Smooth muscle cell (in vitro differentiated cells): ENCODE results near the gene ADORA2A. TPM values are rescaled to one million over a fixed set of nuclear protein-coding genes. Genes with fewer than 3 reads are reported as not detected.

Source experiments
- DNase-seq: peaks from one replicate; lab custom pipeline; 2025; ENCODE audit not compliant: unreplicated experiment; lab: John Stamatoyannopoulos, UW
- H2AFZ ChIP-seq: fragments of 200-600 bp; sonication (generic); 2 replicates; pipeline ENCODE4 v1.6.0; 2016; ENCODE audit warnings: antibody characterized with exemption, low read depth, mild to moderate bottlenecking
- H3F3A ChIP-seq: fragments of 200-600 bp; sonication (generic); 2 replicates; pipeline ENCODE4 v1.6.0; 2017; ENCODE audit warnings: antibody characterized with exemption, low read depth
- H3K27ac ChIP-seq: fragments of 200-600 bp; sonication (generic); 2 replicates; pipeline ENCODE4 v1.5.1; 2016; ENCODE audit warnings: low read depth, mild to moderate bottlenecking
- H3K27me3 ChIP-seq: fragments of 200-600 bp; sonication (generic); 2 replicates; pipeline ENCODE4 v1.6.1; 2016; ENCODE audit warnings: low read depth, mild to moderate bottlenecking
- H3K36me3 ChIP-seq: fragments of 200-600 bp; sonication (generic); 2 replicates; pipeline ENCODE4 v1.5.1; 2016; ENCODE audit warnings: low read depth
- H3K4me1 ChIP-seq: fragments of 200-600 bp; sonication (generic); 2 replicates; pipeline ENCODE4 v1.5.1; 2016; ENCODE audit warnings: low read depth
- H3K4me2 ChIP-seq: fragments of 200-600 bp; sonication (generic); 2 replicates; pipeline ENCODE4 v1.6.0; 2016; ENCODE audit warnings: mild to moderate bottlenecking
- H3K4me3 ChIP-seq: fragments of 200-600 bp; sonication (generic); 2 replicates; pipeline ENCODE4 v1.5.1; 2016; ENCODE audit warnings: mild to moderate bottlenecking
- H3K79me2 ChIP-seq: fragments of 200-600 bp; sonication (generic); 2 replicates; pipeline ENCODE4 v1.6.0; 2016; ENCODE audit warnings: low read depth, mild to moderate bottlenecking
- H3K9ac ChIP-seq: fragments of 200-600 bp; sonication (generic); 2 replicates; pipeline ENCODE4 v1.6.0; 2016; ENCODE audit warnings: low read depth
- H3K9me3 ChIP-seq: fragments of 200-600 bp; sonication (generic); replicated peaks from 2 replicates; pipeline ENCODE4 v1.5.1; 2016; ENCODE audit warnings: low read depth
- H4K20me1 ChIP-seq: fragments of 200-600 bp; sonication (generic); 2 replicates; pipeline ENCODE4 v1.6.0; 2016; ENCODE audit warnings: low read depth
- WGBS: methylation state at CpG from one replicate; pipeline ENCODE4 v1.1.7; 2016; ENCODE audit warnings: low lambda C conversion rate; 5-methylcytosine and 5-hydroxymethylcytosine counted together
- polyA plus RNA-seq: library from polyadenylated mRNA; unstranded; fragments of >200 nt; fragmentation: Nextera tagmentation; extraction: Ambion mirVana; gene quantifications from 2 replicates; pipeline ENCODE4 v1.2.1, GENCODE V29; 2016
- total RNA-seq: library from RNA; depleted of rRNA; stranded (reverse); fragments of >200 nt; gene quantifications from 2 replicates; pipeline ENCODE4 v1.2.3, GENCODE V29; 2014
- TF ChIP-seq, protein P1 (sequence below): fragments of 200-600 bp; sonication (generic); IDR thresholded peaks from 2 replicates; pipeline ENCODE4 v1.5.1; 2017; ENCODE audit warnings: borderline replicate concordance, mild to moderate bottlenecking, antibody characterized with exemption; ENCODE audit not compliant: insufficient read depth, poor library complexity, severe bottlenecking

Gene ADORA2A
- total and polyA plus RNA-seq, 2 experiments from 2014 or later, result 1.6 to 1.8 TPM

DNA sequence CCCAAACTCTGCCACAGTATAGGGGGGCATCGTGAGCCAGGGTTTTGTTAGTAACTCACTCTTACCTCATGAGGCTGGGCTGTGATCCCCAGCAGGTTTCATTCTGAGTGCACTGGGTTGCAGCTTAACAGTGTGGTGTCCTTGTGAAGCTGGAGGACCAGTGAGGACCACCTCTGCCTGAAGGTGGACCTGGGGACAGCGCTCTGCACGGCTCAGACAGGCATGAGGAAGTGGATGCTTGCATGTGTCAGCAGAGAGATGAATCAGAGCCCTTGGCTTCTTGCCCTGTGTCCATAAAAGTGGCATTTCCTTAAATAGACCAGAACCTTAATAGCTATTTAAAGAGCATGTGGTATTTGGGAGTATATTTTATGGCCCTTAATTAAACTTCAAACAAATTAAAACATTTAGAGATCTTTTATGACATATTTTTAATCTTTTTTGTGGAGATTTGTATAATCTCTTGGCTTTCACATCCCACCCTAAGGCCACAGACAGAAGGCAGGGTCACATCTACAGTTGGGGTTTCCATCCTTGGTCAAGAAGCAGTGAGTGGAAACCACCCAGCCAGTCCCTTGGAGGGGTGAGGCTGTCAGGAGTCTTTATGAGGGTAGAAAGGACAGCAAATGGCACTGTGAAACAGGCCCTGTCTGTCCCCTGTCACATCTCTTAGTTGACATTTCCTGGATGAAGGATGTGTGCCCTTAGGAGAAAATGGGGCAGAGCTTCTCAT lies 24.8 kb upstream of the ADORA2A start:
- 28% methylated on average over 3 of the region's 3 CpGs for WGBS
- Histone ChIP-seq H3K4me2 (peak overlapping the region; percentile 45), H3K36me3 (no peaks in the 10 kb centered on the region), H3K4me3 (no peak overlapping the region), H4K20me1 (peaks cover 60% of the 10 kb centered on the region), H3K9ac (no peak overlapping the region), H3K27ac (peak overlapping the region; percentile 53), H3K9me3 (no peaks in the 10 kb centered on the region), H3K4me1 (peaks cover 10% of the 10 kb centered on the region), H3F3A (peaks cover 18% of the 10 kb centered on the region), H2AFZ (no peak overlapping the region), H3K79me2 (no peaks in the 10 kb centered on the region), H3K27me3 (no peaks in the 10 kb centered on the region)
- TF ChIP-seq, protein P1, sequence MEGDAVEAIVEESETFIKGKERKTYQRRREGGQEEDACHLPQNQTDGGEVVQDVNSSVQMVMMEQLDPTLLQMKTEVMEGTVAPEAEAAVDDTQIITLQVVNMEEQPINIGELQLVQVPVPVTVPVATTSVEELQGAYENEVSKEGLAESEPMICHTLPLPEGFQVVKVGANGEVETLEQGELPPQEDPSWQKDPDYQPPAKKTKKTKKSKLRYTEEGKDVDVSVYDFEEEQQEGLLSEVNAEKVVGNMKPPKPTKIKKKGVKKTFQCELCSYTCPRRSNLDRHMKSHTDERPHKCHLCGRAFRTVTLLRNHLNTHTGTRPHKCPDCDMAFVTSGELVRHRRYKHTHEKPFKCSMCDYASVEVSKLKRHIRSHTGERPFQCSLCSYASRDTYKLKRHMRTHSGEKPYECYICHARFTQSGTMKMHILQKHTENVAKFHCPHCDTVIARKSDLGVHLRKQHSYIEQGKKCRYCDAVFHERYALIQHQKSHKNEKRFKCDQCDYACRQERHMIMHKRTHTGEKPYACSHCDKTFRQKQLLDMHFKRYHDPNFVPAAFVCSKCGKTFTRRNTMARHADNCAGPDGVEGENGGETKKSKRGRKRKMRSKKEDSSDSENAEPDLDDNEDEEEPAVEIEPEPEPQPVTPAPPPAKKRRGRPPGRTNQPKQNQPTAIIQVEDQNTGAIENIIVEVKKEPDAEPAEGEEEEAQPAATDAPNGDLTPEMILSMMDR, result no peak
- no peak for DNase-seq

DNA sequence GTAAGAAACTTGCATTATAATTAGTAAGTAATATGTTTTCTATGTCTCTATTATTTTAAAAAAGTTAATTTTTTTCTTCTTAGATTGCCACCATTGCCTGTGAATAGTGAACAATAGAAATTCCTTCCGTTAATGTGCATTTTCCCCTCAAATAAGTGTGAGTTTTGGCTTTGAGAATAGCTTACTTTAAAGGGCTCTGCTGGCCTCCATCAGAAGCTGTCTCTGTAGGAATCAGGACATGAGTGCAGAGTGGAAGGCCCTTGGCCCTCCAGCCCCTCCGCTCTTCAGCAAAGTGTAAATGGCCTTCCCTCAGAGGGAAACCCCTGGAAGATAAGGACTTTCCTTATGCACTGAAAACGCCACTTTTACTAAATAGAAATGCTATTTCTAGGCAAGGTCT lies 24.1 kb upstream of the ADORA2A start:
- Histone ChIP-seq H3K27ac (peak overlapping the region; percentile 53), H3K27me3 (no peaks in the 10 kb centered on the region), H3F3A (peaks cover 12% of the 10 kb centered on the region), H3K36me3 (no peaks in the 10 kb centered on the region), H3K4me1 (peaks cover 4% of the 10 kb centered on the region), H3K4me3 (no peak overlapping the region), H2AFZ (no peak overlapping the region), H3K9ac (no peak overlapping the region), H3K4me2 (peak overlapping the region; percentile 38), H3K79me2 (no peaks in the 10 kb centered on the region), H3K9me3 (no peaks in the 10 kb centered on the region), H4K20me1 (peaks cover 67% of the 10 kb centered on the region)
- TF ChIP-seq, protein P1, result no peak
- DNase-seq, result no peak
- WGBS, result 74% methylated on average over 3 of the region's 3 CpGs

DNA sequence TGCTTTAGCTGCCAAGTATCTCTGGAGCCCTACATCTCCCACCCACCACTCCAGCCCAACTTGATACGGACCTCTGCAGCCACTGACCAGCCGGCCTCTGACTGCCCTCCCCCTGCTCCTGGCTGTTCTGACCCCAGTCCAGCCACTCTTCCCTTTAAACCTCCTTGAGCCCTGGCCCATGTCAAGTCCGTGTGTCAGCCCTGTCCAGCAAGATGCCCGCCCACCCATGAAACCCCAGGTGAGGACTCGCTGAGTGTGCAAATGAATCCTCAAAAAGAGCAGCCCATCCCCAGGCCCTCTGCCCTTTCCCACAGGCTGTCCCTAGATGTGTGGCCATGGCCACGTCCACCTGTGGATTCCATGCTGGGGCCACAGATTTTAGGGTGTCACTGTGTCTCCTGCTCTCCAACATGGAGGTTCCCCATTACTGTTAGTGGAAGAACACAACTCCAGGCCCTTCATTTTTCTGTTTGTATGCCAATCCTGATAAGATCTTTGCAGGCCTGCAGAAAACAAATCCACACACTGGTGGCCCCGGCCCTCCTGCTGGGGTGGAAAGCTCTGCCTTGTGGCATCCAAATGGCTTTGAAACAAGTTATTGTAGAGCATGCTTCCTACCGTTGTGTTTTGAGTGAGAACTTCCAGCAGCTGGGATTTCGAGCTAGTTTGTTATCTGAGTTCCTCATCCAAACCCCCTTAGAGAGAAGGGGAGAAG lies 22.7 kb upstream of the ADORA2A start:
- no peak overlapping the region for H3K4me3 ChIP-seq
- no peak overlapping the region for H2AFZ ChIP-seq
- no peak overlapping the region for H3K4me2 ChIP-seq
- no peaks in the 10 kb centered on the region for H3K9me3 ChIP-seq
- WGBS, result 85% methylated on average over 9 of the region's 9 CpGs
- H3K36me3 ChIP-seq, result no peaks in the 10 kb centered on the region
- peaks cover 81% of the 10 kb centered on the region for H4K20me1 ChIP-seq
- no peaks in the 10 kb centered on the region for H3K79me2 ChIP-seq
- H3K9ac ChIP-seq, result no peak overlapping the region
- no peak for DNase-seq
- H3K27me3 ChIP-seq, result no peaks in the 10 kb centered on the region
- H3K4me1 ChIP-seq, result no peaks in the 10 kb centered on the region
- no peak overlapping the region for H3K27ac ChIP-seq
- H3F3A ChIP-seq, result peaks cover 12% of the 10 kb centered on the region
- TF ChIP-seq, protein P1, result no peak
